H1 (cell line): ENCODE data around the gene KIF1C. TPM values are rescaled to one million over a fixed set of nuclear protein-coding genes. Genes with fewer than 3 reads are reported as not detected.

Experiments used
- BCL11A ChIP-seq, 2 experiments: IDR thresholded peaks; one replicate each; pipeline ENCODE4 v1.6.1; 2011; ENCODE audit warnings: low read depth in 2 of 2, low read length in 2 of 2, mild to moderate bottlenecking in 2 of 2
- KDM5A ChIP-seq: fragments of 200-600 bp; IDR thresholded peaks from 2 replicates; pipeline ENCODE4 v1.7.1; 2012; ENCODE audit warnings: mild to moderate bottlenecking, low read length, inconsistent platforms, mixed read lengths
- RXRA ChIP-seq: IDR thresholded peaks from 2 replicates; pipeline ENCODE4 v1.6.1; 2011; ENCODE audit warnings: low read depth, mild to moderate bottlenecking, low read length, moderate library complexity; ENCODE audit not compliant: insufficient read depth
- polyA plus RNA-seq, 7 experiments: library from polyadenylated mRNA; depleted of rRNA in 3 of 7; stranded (reverse) in 5 of 7; unstranded in 2 of 7; fragments of >200 nt in 5 of 7; fragments of 200-250 nt in 2 of 7; gene quantifications; 1 replicate in 5 of 7; 2 replicates in 1 of 7; 4 replicates in 1 of 7; pipeline versions ENCODE4 v1.2.1 to v1.2.3, GENCODE V29; 2011 to 2013; ENCODE audit warnings: missing spikeins in 2 of 7, mixed read lengths in 2 of 7
- total RNA-seq: library from RNA; stranded (reverse); fragmentation: NEBNext Ultra II Directional; extraction: Animal tissue kit (Norgen Biotek cat#: 25700); gene quantifications from 2 replicates; pipeline ENCODE4 v1.2.1, GENCODE V29; 2021

KIF1C gene
- total and polyA plus RNA-seq, 2 of the 8 experiments (the other 6 are each of a cell fraction or from before 2014, with no cell fraction given), result 14.3 to 114 TPM

- TF ChIP-seq KDM5A, result no peak
- no peak for TF ChIP-seq BCL11A (IDR thresholded peaks at IDR 0.05; ENCODE audit: low read depth in 2 of 2, low read length in 2 of 2)
- TF ChIP-seq RXRA, result no peak
Observed at GRCh38 chr17:4997302-4998026, at the start of gene KIF1C, which contains the start of gene INCA1 (continued).
